ENCODE measurements around the gene SUSD4.

- no peak for TF ChIP-seq TAF1 (IDR thresholded peaks at IDR 0.05; ENCODE audit: low read depth)
- TF ChIP-seq EGR1 (IDR thresholded peaks at IDR 0.05) = no peak
- no peak for TF ChIP-seq EP300 (IDR thresholded peaks at IDR 0.05; ENCODE audit: borderline replicate concordance)
- TF ChIP-seq YY1 (IDR thresholded peaks at IDR 0.05; ENCODE audit: low read depth) = no peak
- TF ChIP-seq CEBPB (IDR thresholded peaks at IDR 0.05) = no peak
- TF ChIP-seq RAD21 (IDR thresholded peaks at IDR 0.05; ENCODE audit: low read depth) = no peak
- TF ChIP-seq ZBTB7A (IDR thresholded peaks at IDR 0.05; ENCODE audit: low read depth) = no peak
- TF ChIP-seq MAX (IDR thresholded peaks at IDR 0.05) = no peak
- TF ChIP-seq TCF12 (IDR thresholded peaks at IDR 0.05; ENCODE audit: low read depth) = no peak
Observed at GRCh38 chr1:223313415-223313754, 50.6 kb downstream of the SUSD4 start.

All from Ishikawa (cell line).